Stimulated activated CD4-positive, alpha-beta T cell treated with anti-CD3 and anti-CD28 coated beads, Interleukin-2, amount 100 ng/mL, for 24 hours (primary cell): ENCODE results near the gene RNF183.
"Not testable (repeated sequence)": the region's sequence is repeated elsewhere in the genome, so short reads cannot be mapped to it uniquely, and the experiment has no call there.

Experiments used
- DNase-seq, 2 donors: peaks; one replicate each; pipeline ENCODE4 v3.0.0-alpha.2; 2020

Gene RNF183

DNA sequence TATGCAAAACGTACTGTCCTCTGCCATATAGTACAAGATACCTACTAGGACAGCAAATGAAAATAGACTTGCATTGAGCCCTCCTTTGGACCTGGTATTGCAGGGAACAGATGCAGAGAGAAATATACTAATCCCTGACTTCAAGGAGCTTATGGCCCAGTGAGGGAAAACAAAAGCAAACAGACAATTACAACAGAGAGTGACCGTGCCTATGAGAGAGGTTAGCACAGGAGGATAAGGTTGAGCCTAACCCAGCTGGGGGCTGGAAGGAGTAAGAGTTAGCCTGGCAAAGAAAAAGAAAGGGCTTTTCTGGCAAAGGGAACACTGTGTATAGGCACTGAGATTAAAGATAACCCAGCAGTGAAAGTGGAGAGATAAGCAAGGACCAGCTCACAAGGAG, 33.3 kb downstream of the RNF183 start:
- no peak for DNase-seq

DNA sequence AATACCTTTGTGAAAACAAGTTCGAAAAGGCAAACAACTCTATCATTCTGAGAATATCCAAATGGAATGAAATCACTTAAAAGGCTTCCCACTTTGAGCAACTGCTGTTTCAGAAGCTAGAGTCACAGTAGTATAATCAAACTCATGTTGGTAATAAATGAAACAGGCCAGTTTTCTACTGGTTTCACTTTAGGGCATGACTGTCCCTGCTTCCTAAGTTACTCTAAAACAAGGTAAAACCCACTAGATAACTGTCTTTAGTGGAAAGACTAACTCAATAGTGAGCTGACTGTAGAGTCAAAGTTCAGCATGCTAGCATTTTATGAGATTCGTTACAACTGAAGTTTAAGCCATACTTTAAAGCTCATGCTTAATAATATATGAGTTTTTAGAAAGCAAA, 33.8 kb downstream of the RNF183 start:
- no peak for DNase-seq

DNA sequence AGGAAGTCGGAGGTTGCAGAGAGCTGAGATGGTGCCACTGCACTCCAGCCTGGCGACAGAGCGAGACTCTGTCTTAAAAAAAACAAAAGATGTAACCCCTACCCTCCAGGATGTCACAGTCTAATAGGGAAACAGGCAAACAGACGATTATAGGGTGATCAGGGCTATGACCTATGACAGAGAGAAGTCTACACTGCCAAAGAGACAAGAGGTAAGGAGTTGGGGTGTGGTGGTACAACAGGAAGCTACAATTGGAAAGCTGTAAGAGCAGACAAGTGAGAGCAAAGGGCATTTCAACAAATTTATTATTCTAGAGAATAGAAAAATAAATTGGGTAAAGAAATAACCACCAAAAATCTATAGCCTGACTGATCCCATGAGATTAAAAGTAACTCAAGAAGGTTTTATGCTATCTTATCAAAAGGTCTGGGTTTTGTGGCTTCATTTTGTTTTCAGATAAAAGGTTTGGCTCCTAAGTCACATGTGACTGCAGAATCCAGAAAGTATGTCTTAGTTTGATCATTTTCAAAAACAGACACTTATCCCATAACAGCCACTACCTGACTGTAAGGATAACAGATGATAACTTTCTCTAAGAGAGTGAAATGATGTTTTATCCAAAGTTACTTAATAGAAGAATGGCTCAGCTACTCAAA, 35.1 kb downstream of the RNF183 start:
- DNase-seq, result no peak

DNA sequence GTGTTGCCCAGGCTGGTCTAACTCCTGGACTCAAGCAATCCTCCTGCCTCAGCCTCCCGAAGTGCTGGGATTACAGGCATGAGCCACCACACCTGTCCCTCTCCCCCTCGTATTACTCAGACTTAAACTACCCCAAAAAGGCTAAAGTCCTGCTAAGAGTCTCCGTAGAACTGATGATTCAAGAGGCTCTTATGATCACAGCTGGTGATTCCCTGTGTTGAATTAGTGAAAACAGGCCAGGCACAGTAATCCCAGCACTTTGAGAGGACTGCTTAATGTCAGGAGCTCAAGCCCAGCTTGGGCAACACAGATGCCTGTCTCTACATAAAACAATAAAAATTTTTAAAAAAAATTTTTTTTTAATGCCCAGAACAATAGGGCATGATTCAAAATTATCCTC, 37.0 kb downstream of the RNF183 start:
- DNase-seq, result no peak

DNA sequence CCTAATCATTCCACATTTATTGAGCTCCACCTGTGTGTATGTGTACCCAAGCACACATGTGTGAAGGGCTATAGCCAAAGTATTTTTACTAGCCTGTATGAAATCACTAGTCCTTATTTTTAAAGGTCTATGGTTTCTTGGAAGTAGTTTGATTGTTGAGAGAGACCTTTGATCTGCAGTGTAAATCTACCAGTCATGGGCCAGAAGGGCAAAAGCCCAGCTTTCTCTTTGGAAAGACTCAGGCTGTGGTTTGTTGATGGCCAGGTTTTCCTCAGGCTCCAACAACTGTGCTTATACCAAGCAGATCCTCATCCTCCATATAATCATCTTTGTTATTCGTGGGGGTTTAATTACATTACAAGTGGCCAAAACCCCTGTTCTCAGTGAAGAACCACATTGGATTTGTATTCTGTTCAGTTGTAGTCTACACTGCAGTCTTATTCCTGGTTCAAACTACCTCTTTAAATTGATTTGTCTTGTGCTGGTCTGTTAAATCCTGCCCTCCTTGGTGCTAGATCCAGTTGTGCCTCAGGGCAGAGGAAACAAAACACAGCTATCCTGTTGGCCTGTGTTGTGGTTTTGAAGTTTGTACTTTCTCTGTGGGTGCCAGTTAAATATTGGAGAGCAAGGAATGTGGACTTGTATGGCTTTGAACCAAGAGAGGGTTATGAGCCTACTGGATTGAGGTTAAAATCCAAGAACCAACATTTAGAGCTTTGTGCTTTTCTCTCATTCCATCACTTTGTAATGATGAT, 41.1 kb downstream of the RNF183 start:
- DNase-seq, result no peak

DNA sequence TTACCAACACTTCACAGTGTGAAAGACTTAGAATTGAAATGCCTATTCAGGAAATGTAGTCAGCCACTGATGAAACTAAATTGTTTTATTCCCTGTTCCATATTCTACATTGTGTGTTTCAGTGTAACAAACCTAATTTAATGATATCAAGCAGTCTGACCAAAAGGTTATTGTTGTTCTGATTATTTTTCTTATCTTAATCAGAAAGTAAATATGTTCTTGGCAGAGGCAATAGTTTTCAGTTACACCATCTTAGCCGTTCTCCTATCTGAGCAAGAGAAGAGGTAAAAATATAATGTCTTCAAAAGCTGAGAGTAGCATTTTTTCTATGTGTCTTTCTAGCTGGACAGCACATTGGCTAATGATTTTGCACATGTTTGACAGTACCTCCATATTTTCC, 44.9 kb downstream of the RNF183 start:
- no peak for DNase-seq

DNA sequence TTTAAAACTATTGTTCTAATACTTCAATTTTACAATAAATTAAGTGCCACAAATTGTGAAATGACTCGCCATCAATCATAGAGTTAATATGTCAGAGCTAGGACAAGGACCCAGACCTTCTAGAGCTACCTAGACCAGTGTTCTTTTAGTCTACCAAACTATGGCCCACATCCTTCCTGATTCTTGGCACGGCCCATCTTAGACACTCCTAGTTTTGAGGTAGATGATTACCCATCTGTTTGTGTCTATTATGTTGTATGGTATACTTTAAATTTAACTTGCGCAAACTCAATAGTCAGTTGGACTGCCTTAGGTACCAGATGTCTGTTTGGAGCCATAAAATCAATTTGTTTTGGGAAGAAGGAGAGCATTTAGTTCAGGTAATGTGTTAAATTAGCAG, 45.3 kb downstream of the RNF183 start:
- no peak for DNase-seq

DNA sequence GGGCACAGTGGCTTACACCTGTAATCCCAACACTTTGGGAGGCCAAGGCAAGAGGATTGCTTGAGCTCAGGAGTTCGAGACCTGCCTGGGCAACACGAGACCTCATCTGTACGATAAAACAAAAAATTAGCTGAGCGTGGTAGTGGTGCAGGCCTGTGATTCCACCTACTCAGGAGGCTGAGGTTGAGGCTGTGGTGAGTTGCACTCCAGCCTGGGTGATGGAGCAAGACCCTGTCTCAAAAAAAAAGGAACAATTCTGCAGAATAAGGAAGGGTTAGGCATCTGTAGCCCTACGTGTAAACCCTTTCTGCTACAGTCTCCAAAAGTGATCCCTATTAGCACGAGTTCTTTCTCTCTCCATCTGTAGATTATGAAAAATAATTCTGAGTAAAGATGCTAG, 47.7 kb downstream of the RNF183 start:
- no peak for DNase-seq

DNA sequence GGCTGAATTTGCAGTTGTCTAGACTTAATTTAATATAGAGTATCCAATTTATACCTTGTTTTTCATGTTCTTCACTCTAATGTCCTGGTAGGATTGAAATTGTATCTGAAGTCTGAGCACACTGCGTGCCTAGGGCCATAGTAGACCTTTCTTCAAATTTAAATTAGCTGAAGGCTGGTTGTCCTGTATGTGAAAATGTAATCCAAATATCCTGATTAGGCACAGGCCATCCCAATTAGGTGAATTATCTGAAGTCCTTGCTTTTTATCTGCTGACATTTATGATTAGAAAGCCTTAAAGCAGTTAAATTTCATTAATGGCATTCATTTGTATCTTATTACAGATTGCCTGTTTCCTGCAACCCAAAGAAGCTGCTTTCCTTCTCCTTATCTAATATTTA, 48.2 kb downstream of the RNF183 start:
- no peak for DNase-seq

DNA sequence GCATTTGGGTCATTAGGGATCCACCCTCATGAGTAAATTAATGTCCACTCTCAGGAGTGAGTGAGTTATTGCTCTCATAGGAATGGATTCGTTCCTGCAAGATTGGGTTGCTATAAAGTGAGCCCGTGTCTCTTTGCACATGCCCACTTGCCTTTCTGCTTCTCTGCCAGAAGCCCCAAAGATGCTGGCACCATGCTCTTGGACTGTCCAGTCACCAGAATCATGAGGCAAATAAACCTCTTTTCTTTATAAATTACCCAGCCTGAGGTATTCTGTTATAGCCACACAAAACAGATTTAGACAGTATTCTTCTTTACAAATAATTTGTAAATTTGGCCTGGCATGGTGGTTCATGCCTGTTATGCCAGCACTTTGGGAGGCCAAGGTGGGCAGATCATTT, 52.4 kb downstream of the RNF183 start:
- no peak for DNase-seq

DNA sequence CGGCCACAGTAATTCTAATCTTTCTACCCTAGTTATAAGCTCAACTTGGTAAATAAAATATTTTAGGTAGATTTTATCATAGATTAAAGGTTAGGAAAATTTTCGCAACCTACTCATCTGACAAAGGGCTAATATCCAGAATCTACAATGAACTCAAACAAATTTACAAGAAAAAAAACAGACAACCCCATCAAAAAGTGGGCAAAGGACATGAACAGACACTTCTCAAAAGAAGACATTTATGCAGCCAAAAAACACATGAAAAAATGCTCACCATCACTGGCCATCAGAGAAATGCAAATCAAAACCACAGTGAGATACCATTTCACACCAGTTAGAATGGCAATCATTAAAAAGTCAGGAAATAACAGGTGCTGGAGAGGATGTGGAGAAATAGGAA, 53.5 kb downstream of the RNF183 start:
- not testable (repeated sequence) for DNase-seq

DNA sequence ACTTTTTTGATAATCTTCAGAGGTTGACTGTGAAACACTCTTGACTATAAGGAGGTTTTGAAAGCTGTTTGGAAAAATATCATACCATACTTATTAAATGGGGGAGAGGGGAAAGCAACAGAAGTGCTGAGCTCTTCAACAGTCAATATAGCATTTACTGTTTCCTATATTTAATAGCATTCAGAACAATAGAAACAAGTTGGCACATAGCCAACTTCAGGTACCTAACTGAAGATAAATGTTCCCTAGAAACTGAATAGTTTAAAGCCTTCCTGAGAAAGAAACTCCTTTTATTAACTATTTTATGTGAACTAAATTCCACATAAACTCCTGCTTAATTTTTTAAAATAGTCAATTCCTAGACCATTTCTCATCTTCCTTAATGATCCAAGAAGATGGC, 55.5 kb downstream of the RNF183 start:
- DNase-seq, result no peak
